Measurements from ENCODE around the gene MARK3. TPM values are rescaled to one million over a fixed set of nuclear protein-coding genes. Genes with fewer than 3 reads are reported as not detected.

Gene MARK3
- total RNA-seq, 1 experiment from 2014 or later: 72.5 TPM

- no peak overlapping the region for H2AFZ ChIP-seq (ENCODE audit: low read depth, low read length, poor library complexity, severe bottlenecking)
- ATAC-seq: no peak
- H3K4me1 ChIP-seq (ENCODE audit: control insufficient read depth in 1 of 2, insufficient read depth in 2 of 2, low read length in 2 of 2): peaks cover 13 to 45% of the 10 kb centered on the region in 2 experiments; a peak in 3 of 4 replicates
- H3K9me3 ChIP-seq (ENCODE audit: control insufficient read depth in 1 of 2, insufficient read depth in 1 of 2, low read depth in 1 of 2, low read length in 2 of 2): no peaks in the 10 kb centered on the region
- ChIA-PET CTCF (interaction anchor here (1.3 to 3.2 kb wide), 7 partner anchors 8 to 27 kb away, joined by 3 to 20 read pairs (median 7); partner anchors contain the start of gene TRMT61A), RAD21 (ENCODE audit: low non-redundant PET in 1 of 2, low total read pairs in 2 of 2, uncharacterized antibody in 2 of 2, unreplicated experiment in 2 of 2) (interaction anchor here in 1 of 2 experiments (0.9 kb wide), 1 partner anchor 27 kb away, joined by 5 read pairs; no protein-coding TSS in a partner anchor), POLR2A (interaction anchor here (1.2 to 3.2 kb wide), 4 partner anchors 8 to 26 kb away, joined by 5 to 12 read pairs (median 10); partner anchors contain the start of gene TRMT61A)
- peak overlapping the region; percentile 95 for H3K4me2 ChIP-seq (ENCODE audit: low read length)
- no peaks in the 10 kb centered on the region for H3K27me3 ChIP-seq (ENCODE audit: insufficient read depth, low read length)
- peak overlapping the region; percentile 73 for H3K27ac ChIP-seq (ENCODE audit: low read depth, low read length)
- H3K9ac ChIP-seq (ENCODE audit: low read length): peak overlapping the region; percentile 83; the same call in 1 of the 2 replicates
- no TSS peak for BruUV-seq (replicated peaks)
- peaks cover 0 to 12% of the 10 kb centered on the region in 2 experiments; a peak in 2 of 4 replicates for H3K36me3 ChIP-seq (ENCODE audit: control insufficient read depth in 1 of 2, insufficient read depth in 2 of 2, low read length in 2 of 2)
- no peaks in the 10 kb centered on the region; the same call in 1 of the 2 replicates for H4K20me1 ChIP-seq (ENCODE audit: insufficient read depth)
- no peaks in the 10 kb centered on the region for H3K9me2 ChIP-seq (ENCODE audit: insufficient read depth)
- no peak for DNase-seq (ENCODE audit: low read depth, low spot score)
- TF ChIP-seq REST (IDR thresholded peaks at IDR 0.05; ENCODE audit: low read depth): no peak
- no peak for TF ChIP-seq CTCF (IDR thresholded peaks at IDR 0.05 in 2 of 3, conservative IDR thresholded peaks at IDR 0.05 in 1 of 3; ENCODE audit: borderline replicate concordance in 1 of 3, insufficient read depth in 1 of 3, low read depth in 2 of 3, low read length in 2 of 3)
- no peak for TF ChIP-seq JUND (IDR thresholded peaks at IDR 0.05)
- no peak for TF ChIP-seq EGR1 (IDR thresholded peaks at IDR 0.05; ENCODE audit: low read depth)
- TF ChIP-seq ATF3 (IDR thresholded peaks at IDR 0.05): no peak
- no peak for TF ChIP-seq ZFX (IDR thresholded peaks at IDR 0.05)
- no peak for TF ChIP-seq ZBTB33 (IDR thresholded peaks at IDR 0.05; ENCODE audit: extremely low read depth, insufficient replicate concordance, low read length)
- no peak for TF ChIP-seq CBX3 (IDR thresholded peaks at IDR 0.05; ENCODE audit: low read depth)
- no peak for TF ChIP-seq CEBPB (IDR thresholded peaks at IDR 0.05; ENCODE audit: low read depth)
- TF ChIP-seq FOSL1 (IDR thresholded peaks at IDR 0.05; ENCODE audit: low read depth): no peak
- no peak for TF ChIP-seq ELF1 (IDR thresholded peaks at IDR 0.05; ENCODE audit: borderline replicate concordance, low read depth)
- TF ChIP-seq POLR2A (IDR thresholded peaks at IDR 0.05; ENCODE audit: borderline replicate concordance, extremely low read depth, insufficient read depth, insufficient read length): no peak
- TF ChIP-seq SRF (IDR thresholded peaks at IDR 0.05; ENCODE audit: low read depth): no peak
- no peak for TF ChIP-seq EZH2 (IDR thresholded peaks at IDR 0.05)
- TF ChIP-seq MAX (IDR thresholded peaks at IDR 0.05): no peak
- intact Hi-C loops (cut with micrococcal nuclease): no loop called here
- H3K79me2 ChIP-seq (ENCODE audit: insufficient read depth, low read length): peaks cover 16% of the 10 kb centered on the region; the same call in 1 of the 2 replicates
- H3K4me3 ChIP-seq (replicated peaks in 1 of 2; ENCODE audit: low read depth in 1 of 2, low read length in 2 of 2): peak overlapping the region; percentile 78 to 83; a peak in 2 of 4 replicates
Measured at GRCh38 chr14:103520269-103520656, 135.0 kb downstream of the MARK3 start.
